GM15510 (cell line): ENCODE measurements around the gene NLRC4.

Experiments used
- POLR2A ChIP-seq: IDR thresholded peaks from 3 replicates; pipeline ENCODE4 v1.6.1; 2011; ENCODE audit warnings: borderline replicate concordance; ENCODE audit not compliant: insufficient read length; ENCODE audit errors: extremely low read depth

Gene NLRC4

DNA sequence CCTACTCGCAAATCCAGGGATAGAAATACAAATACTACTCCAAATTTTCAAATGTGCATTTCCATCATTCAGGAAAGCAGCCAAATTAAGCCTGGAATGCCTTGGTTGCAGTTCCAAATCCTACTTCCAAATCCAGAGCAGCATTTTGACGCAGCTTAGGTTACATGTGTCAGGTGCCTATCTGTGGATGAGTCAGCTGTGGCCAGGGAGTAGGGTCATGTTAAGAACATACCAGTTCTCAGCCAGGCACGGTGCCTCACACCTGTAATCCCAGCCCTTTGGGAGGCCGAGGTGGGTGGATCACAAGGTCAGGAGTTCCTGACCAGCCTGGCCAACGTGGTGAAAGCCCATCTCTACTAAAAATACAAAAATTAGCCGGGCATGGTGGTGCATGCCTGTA is 82.0 kb downstream of the NLRC4 start:
- no peak for TF ChIP-seq POLR2A
